Large intestine (tissue), 3 donors: ENCODE results near the gene CNNM3. TPM values are rescaled to one million over a fixed set of nuclear protein-coding genes. Genes with fewer than 3 reads are reported as not detected.
A peak's percentile ranks its signal among the peaks of the same experiment; 100 is the strongest.
"Not testable (repeated sequence)": the region's sequence is repeated elsewhere in the genome, so short reads cannot be mapped to it uniquely, and the experiment has no call there.

Experiments
- DNase-seq, 2 donors: peaks; one replicate each; pipeline versions ENCODE4 v3.0.0 to v3.0.0-alpha.2; 2013
- H3K27ac ChIP-seq: one replicate; pipeline ENCODE4 v1.5.1; 2013; ENCODE audit warnings: low read length
- H3K27me3 ChIP-seq: 2 replicates; pipeline ENCODE4 v1.6.1; 2013; ENCODE audit warnings: low read length; ENCODE audit not compliant: control insufficient read depth, insufficient read depth
- H3K36me3 ChIP-seq: 2 replicates; pipeline ENCODE4 v1.6.1; 2013; ENCODE audit warnings: low read length; ENCODE audit not compliant: control insufficient read depth, insufficient read depth
- H3K4me1 ChIP-seq: one replicate; pipeline ENCODE4 v1.6.1; 2013; ENCODE audit warnings: low read length; ENCODE audit not compliant: control insufficient read depth, insufficient read depth
- H3K4me3 ChIP-seq: one replicate; pipeline ENCODE4 v1.5.1; 2013; ENCODE audit warnings: low read length
- H3K9me3 ChIP-seq: one replicate; pipeline ENCODE4 v1.6.1; 2013; ENCODE audit warnings: mild to moderate bottlenecking, low read depth, low read length, moderate library complexity; ENCODE audit not compliant: control insufficient read depth
- WGBS: methylation state at CpG from one replicate; pipeline ENCODE4 v1.1.5; 2013; ENCODE audit warnings: low lambda C conversion rate; ENCODE audit not compliant: insufficient coverage; 5-methylcytosine and 5-hydroxymethylcytosine counted together
- polyA plus RNA-seq: library from polyadenylated mRNA; unstranded; fragments of 120-200 nt; gene quantifications from one replicate; pipeline ENCODE4 v1.2.1, GENCODE V29; 2013

The CNNM3 gene
- polyA plus RNA-seq, 1 donor: 35.0 TPM

- no peaks in the 10 kb centered on the region for H3K9me3 ChIP-seq
- no peaks in the 10 kb centered on the region for H3K27me3 ChIP-seq
- H3K36me3 ChIP-seq: no peaks in the 10 kb centered on the region
- peaks cover 23% of the 10 kb centered on the region for H3K4me1 ChIP-seq
- no peak overlapping the region for H3K4me3 ChIP-seq
- no CpG with 5 or more reads among the region's 1 CpG for WGBS
- H3K27ac ChIP-seq: no peak overlapping the region
- no peak for DNase-seq
Measured at GRCh38 chr2:96775160-96775559, 40.9 kb upstream of the CNNM3 start.

GRCh38 chr2:96783388-96783787 lies 32.7 kb upstream of the CNNM3 start:
- no peaks in the 10 kb centered on the region for H3K9me3 ChIP-seq
- WGBS: 80% methylated on average over 1 of the region's 4 CpGs
- no peak overlapping the region for H3K27ac ChIP-seq
- no peaks in the 10 kb centered on the region for H3K27me3 ChIP-seq
- no peak overlapping the region for H3K4me3 ChIP-seq
- H3K36me3 ChIP-seq: no peaks in the 10 kb centered on the region
- H3K4me1 ChIP-seq: peaks cover 21% of the 10 kb centered on the region
- DNase-seq: no peak

GRCh38 chr2:96787411-96787810 lies 28.7 kb upstream of the CNNM3 start:
- H3K4me3 ChIP-seq: no peak overlapping the region
- no peaks in the 10 kb centered on the region for H3K36me3 ChIP-seq
- no peak for DNase-seq
- no peaks in the 10 kb centered on the region for H3K9me3 ChIP-seq
- peaks cover 31% of the 10 kb centered on the region for H3K4me1 ChIP-seq
- H3K27ac ChIP-seq: peak overlapping the region; percentile 81
- H3K27me3 ChIP-seq: no peaks in the 10 kb centered on the region
- no CpG with 5 or more reads among the region's 3 CpGs for WGBS

- H3K36me3 ChIP-seq: no peaks in the 10 kb centered on the region
- H3K4me3 ChIP-seq: peak overlapping the region; percentile 8
- peak overlapping the region; percentile 81 for H3K27ac ChIP-seq
- H3K27me3 ChIP-seq: no peaks in the 10 kb centered on the region
- no peaks in the 10 kb centered on the region for H3K9me3 ChIP-seq
- DNase-seq: peak; percentile 86 to 96
- WGBS: 40% methylated on average over 1 of the region's 17 CpGs
- peaks cover 31% of the 10 kb centered on the region for H3K4me1 ChIP-seq
Measured at GRCh38 chr2:96788442-96789244, 27.4 kb upstream of the CNNM3 start.

- Histone ChIP-seq H3K9me3 (no peaks in the 10 kb centered on the region), H3K4me1 (peaks cover 31% of the 10 kb centered on the region), H3K36me3 (no peaks in the 10 kb centered on the region), H3K4me3 (peak overlapping the region; percentile 8), H3K27ac (peak overlapping the region; percentile 81), H3K27me3 (no peaks in the 10 kb centered on the region)
- no peak for DNase-seq
- WGBS: no CpG with 5 or more reads among the region's 6 CpGs
Measured at GRCh38 chr2:96789245-96789617, 26.8 kb upstream of the CNNM3 start.

GRCh38 chr2:96792772-96793749 lies 23.0 kb upstream of the CNNM3 start:
- Histone ChIP-seq H3K27ac (no peak overlapping the region), H3K4me3 (no peak overlapping the region), H3K27me3 (no peaks in the 10 kb centered on the region), H3K9me3 (no peaks in the 10 kb centered on the region), H3K36me3 (peaks cover 10% of the 10 kb centered on the region), H3K4me1 (peaks cover 14% of the 10 kb centered on the region)
- 92% methylated on average over 2 of the region's 17 CpGs for WGBS
- no peak for DNase-seq

GRCh38 chr2:96795076-96795475 lies 21.0 kb upstream of the CNNM3 start:
- WGBS: no CpG with 5 or more reads among the region's 6 CpGs
- Histone ChIP-seq H3K27me3 (no peaks in the 10 kb centered on the region), H3K27ac (no peak overlapping the region), H3K9me3 (no peaks in the 10 kb centered on the region), H3K4me3 (no peak overlapping the region), H3K36me3 (peaks cover 30% of the 10 kb centered on the region), H3K4me1 (no peaks in the 10 kb centered on the region)
- DNase-seq: no peak

- H3K4me1 ChIP-seq, H3K27me3 ChIP-seq, DNase-seq, H3K4me3 ChIP-seq, H3K9me3 ChIP-seq, H3K27ac ChIP-seq: not testable (repeated sequence)
- H3K36me3 ChIP-seq: peaks cover 37% of the 10 kb centered on the region
- 81% methylated on average over 2 of the region's 6 CpGs for WGBS
Measured at GRCh38 chr2:96796497-96796896, 19.6 kb upstream of the CNNM3 start.

GRCh38 chr2:96797066-96797625 lies 18.9 kb upstream of the CNNM3 start:
- Histone ChIP-seq H3K27ac (no peak overlapping the region), H3K9me3 (no peaks in the 10 kb centered on the region), H3K4me3 (no peak overlapping the region), H3K27me3 (no peaks in the 10 kb centered on the region), H3K4me1 (peaks cover 3% of the 10 kb centered on the region), H3K36me3 (peaks cover 43% of the 10 kb centered on the region)
- no CpG with 5 or more reads among the region's 23 CpGs for WGBS
- no peak for DNase-seq
